Fibroblast of pulmonary artery (primary cell): Measurements from ENCODE around the gene SUFU.
A peak's percentile ranks its signal among the peaks of the same experiment; 100 is the strongest.

ENCODE experiments used
- DNase-seq: peaks from one replicate; pipeline ENCODE4 v3.0.0-alpha.2; 2010; ENCODE audit warnings: low read depth
- H3K4me3 ChIP-seq: replicated peaks from 2 replicates; pipeline ENCODE4 v1.5.1; 2011; ENCODE audit warnings: low read depth, mild to moderate bottlenecking, control low read depth, low read length, moderate library complexity
- CTCF ChIP-seq: IDR thresholded peaks from 2 replicates; pipeline ENCODE4 v1.5.1; 2011; ENCODE audit warnings: mild to moderate bottlenecking, control low read depth, low read length, inconsistent platforms; ENCODE audit errors: missing control alignments

The SUFU gene

DNA sequence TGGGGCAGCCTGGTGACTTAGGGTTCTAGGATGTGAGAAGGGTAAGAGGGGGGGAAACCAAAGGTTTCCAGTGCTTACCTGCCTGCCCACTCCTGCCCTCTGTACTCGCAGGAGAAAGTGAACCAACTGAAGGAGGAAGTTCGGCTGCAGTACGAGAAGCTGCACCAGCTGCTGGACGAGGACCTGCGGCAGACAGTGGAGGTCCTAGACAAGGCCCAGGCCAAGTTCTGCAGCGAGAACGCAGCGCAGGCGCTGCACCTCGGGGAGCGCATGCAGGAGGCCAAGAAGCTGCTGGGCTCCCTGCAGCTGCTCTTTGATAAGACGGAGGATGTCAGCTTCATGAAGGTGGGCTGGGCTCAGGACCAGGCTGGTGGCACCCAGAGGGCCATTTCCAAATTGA is 151.2 kb downstream of the SUFU start:
- H3K4me3 ChIP-seq, result no peak overlapping the region
- DNase-seq, result no peak
- TF ChIP-seq CTCF, result no peak

DNA sequence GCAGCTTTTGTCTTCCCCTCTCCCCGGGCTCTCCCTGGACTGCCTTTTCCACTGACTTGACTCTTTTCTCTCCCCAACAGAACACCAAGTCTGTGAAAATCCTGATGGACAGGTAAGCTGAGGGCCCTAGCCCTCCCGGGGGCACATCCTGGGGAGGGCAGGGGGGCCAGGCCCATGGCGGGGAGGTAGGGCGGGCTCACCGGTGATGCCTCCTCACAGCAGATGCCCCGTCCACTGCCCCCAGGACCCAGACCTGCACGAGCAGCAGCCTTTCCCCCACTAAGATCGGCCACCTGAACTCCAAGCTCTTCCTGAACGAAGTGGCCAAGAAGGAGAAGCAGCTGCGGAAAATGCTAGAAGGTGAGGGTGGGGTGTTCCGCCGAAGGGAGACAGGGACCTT is 152.3 kb downstream of the SUFU start:
- DNase-seq, result no peak
- H3K4me3 ChIP-seq, result no peak overlapping the region
- no peak for TF ChIP-seq CTCF

- no peak overlapping the region for H3K4me3 ChIP-seq
- no peak for TF ChIP-seq CTCF
- DNase-seq, result no peak
Observed at GRCh38 chr10:102656791-102657371, 153.1 kb downstream of the SUFU start.

GRCh38 chr10:102657451-102657850 is 153.7 kb downstream of the SUFU start:
- TF ChIP-seq CTCF, result no peak
- no peak for DNase-seq
- H3K4me3 ChIP-seq, result no peak overlapping the region

- no peak overlapping the region for H3K4me3 ChIP-seq
Observed at GRCh38 chr10:102657984-102658724, 154.4 kb downstream of the SUFU start.

GRCh38 chr10:102658802-102659201 is 155.0 kb downstream of the SUFU start:
- no peak overlapping the region for H3K4me3 ChIP-seq
- DNase-seq, result no peak
- TF ChIP-seq CTCF, result no peak

More at GRCh38 chr10:102657984-102658724, 154.4 kb downstream of the SUFU start:
- peak; percentile 80 for DNase-seq
- TF ChIP-seq CTCF, result no peak
